Activated B cell treated with CpG ODN at 0.5 μM for 24 hours (primary cell): ENCODE data around the gene RBBP9. TPM values are rescaled to one million over a fixed set of nuclear protein-coding genes. Genes with fewer than 3 reads are reported as not detected.
A peak's percentile ranks its signal among the peaks of the same experiment; 100 is the strongest.

Experiments used
- ATAC-seq: fragments of 200-7000 bp; cut with Tn5 transposase; one replicate; pipeline ENCODE4 v1.10.0; 2021; ENCODE audit warnings: low read depth, mild to moderate bottlenecking, moderate library complexity
- CTCF ChIA-PET: fragments of 350-600 bp; sonication (Branson Sonifier 250); formaldehyde crosslinking; loops from one replicate; lab custom pipeline; 2021; ENCODE audit warnings: antibody characterized with exemption; lab: Charles Lee
- POLR2A ChIA-PET: fragments of 350-600 bp; sonication (Branson Sonifier 250); formaldehyde crosslinking; loops from one replicate; lab custom pipeline; 2021; ENCODE audit warnings: antibody characterized with exemption; lab: Charles Lee
- DNase-seq: peaks from one replicate; pipeline ENCODE4 v3.0.0; 2022
- H3K27ac Mint-ChIP-seq: one replicate; pipeline ENCODE4 v1.8.0; 2020; ENCODE audit warnings: mixed read lengths
- H3K27me3 Mint-ChIP-seq: one replicate; pipeline ENCODE4 v1.8.0; 2021; ENCODE audit warnings: mixed read lengths
- H3K36me3 Mint-ChIP-seq: one replicate; pipeline ENCODE4 v1.8.0; 2021; ENCODE audit warnings: low read depth, mixed read lengths
- H3K4me1 Mint-ChIP-seq: one replicate; pipeline ENCODE4 v1.8.0; 2021; ENCODE audit warnings: mixed read lengths
- H3K4me3 Mint-ChIP-seq: one replicate; pipeline ENCODE4 v1.8.0; 2020; ENCODE audit warnings: mild to moderate bottlenecking, mixed read lengths
- H3K9me3 Mint-ChIP-seq: one replicate; pipeline ENCODE4 v1.8.0; 2020; ENCODE audit warnings: mixed read lengths
- CTCF ChIP-seq: fragments of 200-600 bp; IDR thresholded peaks from one replicate; pipeline ENCODE4 v1.8.0; 2022; ENCODE audit warnings: antibody characterized with exemption, mild to moderate bottlenecking
- intact Hi-C: fragments of 100-400 bp; cut with micrococcal nuclease; formaldehyde crosslinking; loops from one replicate; pipeline ENCODE4 v1.15.1; 2024
- total RNA-seq: library from RNA; stranded (reverse); gene quantifications from 2 replicates; pipeline ENCODE4 v1.2.3, GENCODE V29; 2022

RBBP9 gene
- total RNA-seq, 1 donor from 2014 or later = 10.6 TPM

- H3K4me3 Mint-ChIP-seq = peak overlapping the region; percentile 25
- H3K27ac Mint-ChIP-seq = peak overlapping the region; percentile 5
- intact Hi-C loops = no loop called here
- no peaks in the 10 kb centered on the region for H3K36me3 Mint-ChIP-seq
- ChIA-PET CTCF (no interaction called here), POLR2A (no interaction called here)
- ATAC-seq (no peak), DNase-seq (no peak)
- no peaks in the 10 kb centered on the region for H3K9me3 Mint-ChIP-seq
- peaks cover 10% of the 10 kb centered on the region for H3K4me1 Mint-ChIP-seq
- H3K27me3 Mint-ChIP-seq = no peaks in the 10 kb centered on the region
- no peak for TF ChIP-seq CTCF
Observed at GRCh38 chr20:18436847-18437246, 60.2 kb downstream of the RBBP9 start.

Other genes starting within 250 kb of the RBBP9 start
- gene ZNF133, start 208.7 kb downstream of the RBBP9 start, total RNA-seq = 7.7 and 8.0 TPM in 2 replicates
- 5.3 and 6.0 TPM in 2 replicates for gene DZANK1, start 30.2 kb downstream of the RBBP9 start, total RNA-seq
- 13.3 and 14.5 TPM in 2 replicates for gene POLR3F, start 29.8 kb downstream of the RBBP9 start, total RNA-seq
- 52.0 and 56.6 TPM in 2 replicates for gene SEC23B, start 10.7 kb upstream of the RBBP9 start, total RNA-seq
- gene SMIM26, start 70.2 kb upstream of the RBBP9 start, total RNA-seq = 48.9 and 51.7 TPM in 2 replicates
- 26.3 and 27.5 TPM in 2 replicates for gene DTD1, start 90.8 kb upstream of the RBBP9 start, total RNA-seq